OCI-LY7 (cell line): ENCODE data around the gene BMP4. TPM values are rescaled to one million over a fixed set of nuclear protein-coding genes. Genes with fewer than 3 reads are reported as not detected.

Source experiments
- BruUV-seq: library from RNA; stranded (reverse); fragments of 400-500 nt; replicated peaks from 2 replicates; lab custom pipeline; 2021; lab: Mats Ljungman, UMichigan
- CTCF ChIA-PET: fragments of 300-600 bp; sonication (Branson Sonifier 250); formaldehyde crosslinking; loops from one replicate; lab custom pipeline; 2022; ENCODE audit warnings: antibody characterized with exemption; ENCODE audit not compliant: unreplicated experiment; lab: Charles Lee
- POLR2A ChIA-PET: fragments of 300-600 bp; sonication (Branson Sonifier 250); formaldehyde crosslinking; loops from one replicate; lab custom pipeline; 2022; ENCODE audit warnings: antibody characterized with exemption; lab: Charles Lee
- DNase-seq: peaks from one replicate; pipeline ENCODE4 v3.0.0-alpha.2; 2015; ENCODE audit warnings: low spot score
- H2AFZ ChIP-seq: fragments of 200-600 bp; sonication (generic), shearing (Covaris generic); 2 replicates; pipeline ENCODE4 v1.6.1; 2014; ENCODE audit warnings: mild to moderate bottlenecking, antibody characterized with exemption, low read length, moderate library complexity
- H3K27ac ChIP-seq: fragments of 200-600 bp; sonication (generic); 2 replicates; pipeline ENCODE4 v1.5.1; 2014; ENCODE audit warnings: mixed run types, low read depth, mild to moderate bottlenecking, moderate library complexity, low read length, inconsistent platforms; ENCODE audit not compliant: poor library complexity, severe bottlenecking
- H3K36me3 ChIP-seq: fragments of 200-600 bp; sonication (generic); 2 replicates; pipeline ENCODE4 v1.6.1; 2014; ENCODE audit warnings: mild to moderate bottlenecking, antibody characterized with exemption, low read length, moderate library complexity, mixed read lengths; ENCODE audit not compliant: insufficient read depth
- H3K4me1 ChIP-seq: fragments of 200-600 bp; sonication (generic); 2 replicates; pipeline ENCODE4 v1.5.1; 2014; ENCODE audit warnings: mild to moderate bottlenecking, low read length; ENCODE audit not compliant: insufficient read depth, poor library complexity, severe bottlenecking
- H3K4me2 ChIP-seq: fragments of 200-600 bp; sonication (generic); 2 replicates; pipeline ENCODE4 v1.6.1; 2014; ENCODE audit warnings: mild to moderate bottlenecking, low read length
- H3K4me3 ChIP-seq: fragments of 200-600 bp; sonication (generic); 2 replicates; pipeline ENCODE4 v1.5.1; 2014; ENCODE audit warnings: mild to moderate bottlenecking, low read depth, low read length; ENCODE audit not compliant: poor library complexity, severe bottlenecking
- H3K79me2 ChIP-seq: fragments of 200-600 bp; sonication (generic); 2 replicates; pipeline ENCODE4 v1.6.1; 2016; ENCODE audit warnings: low read depth, mild to moderate bottlenecking, low read length, moderate library complexity, mixed read lengths; ENCODE audit not compliant: insufficient read depth
- H3K9me2 ChIP-seq: fragments of 200-600 bp; sonication (generic); 2 replicates; pipeline ENCODE4 v1.6.1; 2016; ENCODE audit warnings: mild to moderate bottlenecking, low read length, mixed read lengths; ENCODE audit not compliant: insufficient read depth
- H3K9me3 ChIP-seq: fragments of 200-600 bp; sonication (generic); 2 replicates; pipeline ENCODE4 v1.6.1; 2014; ENCODE audit warnings: mild to moderate bottlenecking, mixed run types, low read length, mixed read lengths
- H4K20me1 ChIP-seq: fragments of 200-600 bp; sonication (generic); 2 replicates; pipeline ENCODE4 v1.6.1; 2014; ENCODE audit warnings: mild to moderate bottlenecking, antibody characterized with exemption, low read length, moderate library complexity, mixed read lengths; ENCODE audit not compliant: insufficient read depth
- CTCF ChIP-seq: fragments of 200-600 bp; sonication (generic); conservative IDR thresholded peaks from 2 replicates; pipeline ENCODE4 v1.5.1; 2014; ENCODE audit warnings: mild to moderate bottlenecking, antibody characterized with exemption, low read length, moderate library complexity, mixed read lengths
- EZH2phosphoT487 ChIP-seq: fragments of 200-600 bp; sonication (generic); IDR thresholded peaks from 2 replicates; pipeline ENCODE4 v1.6.1; 2018; ENCODE audit warnings: low read depth, borderline replicate concordance, mild to moderate bottlenecking, mixed run types, antibody characterized with exemption, low read length, moderate library complexity, mixed read lengths
- intact Hi-C: fragments of 100-400 bp; cut with micrococcal nuclease; formaldehyde crosslinking; loops from one replicate; pipeline ENCODE4 v1.10.0; 2022; ENCODE audit not compliant: unreplicated experiment
- total RNA-seq, 2 experiments: library from RNA; depleted of rRNA in 1 of 2; stranded (reverse); fragments of >200 nt in 1 of 2; shearing (Covaris generic) in 1 of 2; gene quantifications; 2 replicates each; pipeline ENCODE4 v1.2.3, GENCODE V29; 2014 to 2022

Gene BMP4
- total RNA-seq, 2 experiments from 2014 or later: not detected

GRCh38 chr14:53975444-53975843 lies 18.8 kb upstream of the BMP4 start:
- Histone ChIP-seq H2AFZ (no peak overlapping the region), H3K9me3 (no peaks in the 10 kb centered on the region), H3K4me3 (no peak overlapping the region), H3K9me2 (no peaks in the 10 kb centered on the region), H4K20me1 (no peaks in the 10 kb centered on the region), H3K4me1 (no peaks in the 10 kb centered on the region), H3K36me3 (no peaks in the 10 kb centered on the region), H3K27ac (no peak overlapping the region), H3K4me2 (no peak overlapping the region), H3K79me2 (no peaks in the 10 kb centered on the region)
- TF ChIP-seq EZH2phosphoT487 (no peak), CTCF (no peak)
- ChIA-PET POLR2A (interaction anchor here (0.5 to 0.7 kb wide), 3 partner anchors 168 to 1408 kb away, joined by 3 to 4 read pairs (median 3); no protein-coding TSS in a partner anchor), CTCF (no interaction called here)
- intact Hi-C loops: no loop called here
- BruUV-seq: no TSS peak
- no peak for DNase-seq

- H2AFZ ChIP-seq: no peak overlapping the region
- H3K79me2 ChIP-seq: no peaks in the 10 kb centered on the region
- BruUV-seq: no TSS peak
- TF ChIP-seq CTCF: no peak
- TF ChIP-seq EZH2phosphoT487: no peak
- no peaks in the 10 kb centered on the region for H3K4me1 ChIP-seq
- no peak overlapping the region for H3K4me3 ChIP-seq
- no peaks in the 10 kb centered on the region for H3K9me3 ChIP-seq
- H3K4me2 ChIP-seq: no peak overlapping the region
- H3K27ac ChIP-seq: no peak overlapping the region
- H4K20me1 ChIP-seq: no peaks in the 10 kb centered on the region
- no peaks in the 10 kb centered on the region for H3K36me3 ChIP-seq
- H3K9me2 ChIP-seq: no peaks in the 10 kb centered on the region
- POLR2A ChIA-PET: no interaction called here
- CTCF ChIA-PET: no interaction called here
- intact Hi-C loops: no loop called here
- DNase-seq: no peak
These were observed 14.9 kb upstream of the BMP4 start for GRCh38 chr14:53971521-53971920.

- Histone ChIP-seq H3K4me2 (no peak overlapping the region), H3K9me2 (no peaks in the 10 kb centered on the region), H3K4me3 (no peak overlapping the region), H2AFZ (no peak overlapping the region), H3K9me3 (no peaks in the 10 kb centered on the region), H3K4me1 (no peaks in the 10 kb centered on the region), H4K20me1 (no peaks in the 10 kb centered on the region), H3K79me2 (no peaks in the 10 kb centered on the region), H3K36me3 (no peaks in the 10 kb centered on the region), H3K27ac (no peak overlapping the region)
- ChIA-PET POLR2A (no interaction called here), CTCF (no interaction called here)
- intact Hi-C loops: no loop called here
- TF ChIP-seq CTCF (no peak), EZH2phosphoT487 (no peak)
- DNase-seq: no peak
- BruUV-seq: no TSS peak
These were observed 12.7 kb upstream of the BMP4 start for GRCh38 chr14:53969326-53969725.
